ENCODE measurements around the gene RBM46.

The RBM46 gene

DNA sequence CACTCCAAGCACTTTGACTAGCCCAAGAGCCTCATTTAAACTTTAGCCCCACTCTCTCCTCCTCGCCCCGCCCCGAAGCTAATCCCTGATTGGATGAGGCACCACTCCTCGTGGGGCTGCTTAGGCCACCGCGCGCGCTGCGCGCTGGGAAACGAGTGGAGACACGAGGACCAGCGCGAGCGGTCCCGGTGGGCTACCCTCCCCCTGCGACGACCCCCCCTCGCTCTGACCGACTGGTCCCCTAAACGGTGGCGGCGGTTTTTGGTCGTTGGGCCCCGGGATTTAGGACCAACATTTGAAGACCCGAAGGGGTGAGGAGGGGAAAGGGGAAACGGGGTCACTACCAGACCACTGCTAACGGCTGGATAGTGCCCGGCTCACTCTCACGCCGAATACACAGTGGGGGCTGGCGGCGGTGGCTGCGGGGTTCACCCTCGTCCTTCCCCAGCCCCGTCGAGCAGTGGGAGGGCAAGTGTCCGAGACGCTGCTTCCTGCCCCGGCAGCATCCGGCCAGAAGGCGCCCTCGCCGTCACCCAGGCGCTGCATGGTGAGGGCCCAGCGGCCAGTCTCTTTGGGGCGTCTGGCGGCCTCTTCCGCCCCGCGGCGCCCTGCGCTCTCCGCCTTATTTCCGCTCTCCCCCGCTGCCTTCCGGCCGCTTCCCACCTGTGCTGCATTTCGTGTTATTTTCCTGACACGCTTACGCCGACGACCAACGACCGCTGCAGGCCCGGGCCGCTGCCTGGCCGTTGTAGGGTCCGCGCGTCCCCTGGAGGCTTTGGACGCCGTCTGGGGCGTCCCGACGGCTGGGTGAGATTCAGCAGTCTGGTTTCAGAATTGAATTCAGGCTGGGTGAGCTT, at the start of gene RBM46:
RBM46 (plus strand) TSS at position 147 of the 857 bp plus-strand sequence. CDS start 15,481 bp downstream, outside the sequence.
- DNase-seq, result no peak

DNA sequence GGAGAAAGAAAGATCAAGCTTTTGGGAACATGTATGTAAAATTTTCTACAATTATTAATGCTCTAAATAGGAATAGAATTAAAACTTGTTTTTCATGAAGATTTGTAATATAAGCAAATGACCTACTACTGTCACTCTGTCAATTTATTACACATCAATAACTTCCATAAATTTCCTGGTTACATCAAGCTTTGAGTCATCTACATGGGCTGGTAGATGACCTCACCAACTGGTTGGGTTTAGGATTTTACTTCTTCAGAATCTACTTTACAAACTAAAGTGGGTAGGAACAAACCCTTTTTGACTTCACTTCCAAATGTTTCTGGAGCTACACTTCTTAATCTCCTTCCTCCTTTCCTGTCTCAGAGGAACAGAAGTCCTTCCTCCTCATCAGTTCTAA, 49.3 kb upstream of the RBM46 start:
- no peak for DNase-seq

GRCh38 chr4:154732669-154733068, 48.4 kb upstream of the RBM46 start:
- DNase-seq, result no peak

DNA sequence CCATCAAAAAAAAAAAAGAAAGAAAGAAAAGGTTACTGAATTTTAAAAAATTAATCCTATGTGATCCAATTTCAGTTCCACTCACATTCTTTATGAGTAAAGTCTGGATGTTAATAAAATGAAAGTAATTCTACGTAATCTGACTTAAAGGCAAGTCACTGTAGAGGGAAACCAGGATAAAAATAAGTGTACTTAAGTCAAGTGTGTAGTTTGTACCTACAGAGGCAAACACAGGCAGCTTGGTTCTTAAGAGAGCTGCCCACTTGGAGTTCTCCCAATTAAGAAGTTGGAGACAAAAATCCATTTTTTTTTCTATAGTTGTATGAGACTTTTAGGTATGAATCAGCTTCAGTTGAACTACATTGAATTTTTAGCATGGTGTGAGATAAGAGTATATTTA, 44.3 kb upstream of the RBM46 start:
- no peak for DNase-seq

DNA sequence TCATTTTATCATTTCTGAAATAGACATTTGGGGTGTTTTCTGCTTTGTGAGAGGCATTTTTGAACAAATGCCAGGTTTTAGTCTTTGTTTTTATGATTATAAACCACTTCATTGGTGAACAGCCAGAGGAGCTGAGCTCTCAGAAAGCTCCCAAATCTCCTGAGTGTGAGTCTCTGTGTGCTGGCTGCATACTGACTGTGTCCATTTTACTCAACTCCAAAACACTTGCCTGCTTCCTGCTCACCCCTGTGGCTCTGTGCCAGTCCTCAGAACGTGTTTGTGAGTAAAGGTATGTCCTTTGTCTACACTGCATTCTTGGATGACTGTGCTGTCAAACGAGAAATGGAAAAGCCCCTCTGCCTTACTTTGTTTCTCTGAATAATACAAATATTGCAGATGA, 42.6 kb upstream of the RBM46 start:
- no peak for DNase-seq

DNA sequence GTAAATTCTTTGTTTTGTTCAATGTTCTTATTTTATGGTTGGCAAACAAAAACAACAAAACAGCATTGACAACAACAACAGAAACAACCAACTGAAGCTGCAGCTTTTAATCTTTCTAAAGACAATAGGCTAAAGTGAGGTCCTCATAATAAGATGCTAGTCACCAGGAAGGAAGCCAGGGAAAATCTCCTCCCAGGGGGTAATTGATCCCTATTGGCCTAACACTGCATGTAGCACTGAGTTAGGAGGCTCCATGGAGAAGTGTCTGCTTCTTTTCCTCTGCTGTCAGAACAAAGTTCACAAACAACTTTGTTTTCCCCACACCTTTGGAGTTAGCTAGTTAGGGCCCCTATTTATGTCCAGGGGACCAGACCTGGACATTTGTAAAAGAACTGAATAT, 42.0 kb upstream of the RBM46 start:
- no peak for DNase-seq

- DNase-seq, result no peak
Measured at GRCh38 chr4:154740462-154740861, 40.6 kb upstream of the RBM46 start.

- DNase-seq, result no peak
Measured at GRCh38 chr4:154741131-154741665, 39.9 kb upstream of the RBM46 start.

GRCh38 chr4:154741922-154742850, 38.9 kb upstream of the RBM46 start:
- DNase-seq, result no peak

DNA sequence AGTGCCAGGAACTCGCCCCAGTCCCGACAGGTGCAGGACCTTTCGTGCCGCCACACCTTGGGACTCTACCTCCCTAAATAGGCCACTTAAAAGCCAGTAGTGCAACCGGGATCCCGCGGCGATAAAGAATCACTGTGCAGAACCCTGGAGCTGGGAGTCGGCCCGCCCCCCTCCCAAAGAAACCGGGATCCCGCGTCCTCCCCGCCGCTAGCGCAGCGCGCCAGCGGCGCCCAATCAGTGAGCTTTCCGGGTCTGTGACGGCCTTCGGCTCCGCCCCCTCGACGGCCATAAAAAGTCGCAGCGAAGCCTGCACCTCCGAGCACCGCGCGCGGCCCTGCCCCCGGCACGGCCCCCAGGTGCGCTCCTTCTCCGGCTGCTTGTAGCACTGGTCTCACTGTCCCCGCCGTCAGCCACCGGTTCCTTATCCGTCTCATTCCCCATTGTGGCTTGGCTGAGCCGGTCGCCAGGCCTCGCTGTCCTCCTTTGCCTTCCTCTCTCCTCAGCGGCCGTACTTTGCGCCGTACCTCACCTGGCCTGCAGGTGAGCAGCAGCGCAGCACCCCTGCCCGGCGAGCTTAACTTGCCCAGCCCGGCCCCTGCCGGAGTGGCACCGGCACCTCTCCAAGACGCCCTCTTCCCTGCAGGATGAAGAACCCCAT, 37.3 kb upstream of the RBM46 start, which contains the start of gene LRAT:
LRAT (plus strand) TSS at position 318 of the 658 bp plus-strand sequence; CDS start at position 645, 327 bp downstream.
- peak; percentile 9 for DNase-seq

GRCh38 chr4:154744341-154744926, 36.6 kb upstream of the RBM46 start:
- no peak for DNase-seq

- no peak for DNase-seq
Measured at GRCh38 chr4:154757713-154758112, 23.4 kb upstream of the RBM46 start.

GRCh38 chr4:154760895-154761294, 20.2 kb upstream of the RBM46 start:
- no peak for DNase-seq

DNA sequence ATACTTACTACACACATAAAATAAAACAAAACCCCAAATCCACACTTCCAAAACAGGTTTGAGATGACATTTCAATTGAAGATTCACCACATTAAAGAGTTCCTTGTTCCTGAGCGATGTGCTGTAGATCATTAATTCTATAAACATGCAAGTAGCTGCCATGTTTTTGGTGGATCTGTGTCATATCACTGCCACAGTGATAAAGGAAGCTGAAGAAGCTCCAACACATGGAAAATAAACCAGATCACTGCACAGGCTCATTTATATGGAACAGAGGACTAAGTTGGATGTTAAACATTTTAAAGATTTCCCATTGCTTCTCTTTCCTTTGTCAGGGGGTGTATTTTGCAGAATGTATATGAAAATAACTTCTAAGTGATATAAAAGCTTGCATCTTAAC, 2.8 kb upstream of the RBM46 start:
- DNase-seq, result no peak

- DNase-seq, result no peak
Measured at GRCh38 chr4:154779362-154779947, 1.6 kb upstream of the RBM46 start.

- DNase-seq, result no peak
Measured at GRCh38 chr4:154781983-154782293, 866 bp downstream of the RBM46 start.

- DNase-seq, result no peak
Measured at GRCh38 chr4:154807042-154807630, 26.1 kb downstream of the RBM46 start.

GRCh38 chr4:154818230-154818629, 37.2 kb downstream of the RBM46 start:
- DNase-seq, result no peak

DNA sequence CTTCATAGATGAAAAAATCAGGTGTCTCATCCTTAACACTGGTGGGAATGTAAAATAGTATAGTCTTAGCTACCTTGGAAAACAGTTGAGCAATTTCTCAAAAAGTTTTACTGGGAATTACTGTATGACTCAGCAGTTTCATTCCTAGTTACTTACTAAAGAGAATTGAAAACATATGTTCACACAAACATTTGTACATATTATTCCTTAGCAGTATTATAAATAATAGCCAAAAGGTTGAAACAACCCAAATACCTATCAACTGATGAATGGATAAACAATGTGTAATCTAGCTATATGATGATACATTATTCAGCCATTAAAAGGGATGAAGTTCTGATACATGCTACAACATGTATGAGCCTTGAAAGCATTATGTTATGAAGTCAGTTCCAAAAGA, 41.7 kb downstream of the RBM46 start:
- no peak for DNase-seq

GRCh38 chr4:154836030-154836429, 55.0 kb downstream of the RBM46 start:
- no peak for DNase-seq

GRCh38 chr4:154836513-154836912, 55.4 kb downstream of the RBM46 start:
- no peak for DNase-seq

DNA sequence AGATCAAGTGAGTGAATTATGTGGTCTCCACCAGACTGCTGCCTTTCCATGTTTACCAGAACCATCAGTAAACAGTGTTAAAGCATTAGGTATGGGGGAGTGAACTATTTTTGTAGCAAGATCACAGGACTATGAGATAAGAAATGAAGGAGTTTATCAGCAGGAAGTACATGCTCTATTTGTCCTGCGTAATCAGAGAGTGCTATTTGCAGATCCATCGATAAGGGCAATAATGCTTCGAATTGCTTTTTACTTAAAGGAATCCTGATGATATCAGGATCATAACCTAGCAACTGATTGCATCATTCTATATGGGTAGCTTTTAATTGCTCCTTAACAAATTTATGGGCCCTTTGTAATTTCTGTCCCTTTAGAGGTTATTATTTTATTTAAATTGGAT, 57.1 kb downstream of the RBM46 start:
- no peak for DNase-seq

Data from DMS79 treated with DMSO at 0.1 percent for 48 hours (cell line).